HG02571 (cell line): ENCODE data around the gene PRSS50.

ENCODE experiments used
- ATAC-seq: cut with Tn5 transposase; IDR thresholded peaks from one replicate; pipeline ENCODE4 v1.9.1; 2021; ENCODE audit warnings: mild to moderate bottlenecking, moderate library complexity; ENCODE audit not compliant: unreplicated experiment

PRSS50 gene

GRCh38 chr3:46693038-46693891, 24.4 kb downstream of the PRSS50 start, which contains the start of gene ALS2CL:
ALS2CL (minus strand) TSS chr3:46693679; CDS start chr3:46689440, 4,239 bp downstream.
- no peak for ATAC-seq

- no peak for ATAC-seq
Measured at GRCh38 chr3:46692566-46692990, 25.1 kb downstream of the PRSS50 start.

DNA sequence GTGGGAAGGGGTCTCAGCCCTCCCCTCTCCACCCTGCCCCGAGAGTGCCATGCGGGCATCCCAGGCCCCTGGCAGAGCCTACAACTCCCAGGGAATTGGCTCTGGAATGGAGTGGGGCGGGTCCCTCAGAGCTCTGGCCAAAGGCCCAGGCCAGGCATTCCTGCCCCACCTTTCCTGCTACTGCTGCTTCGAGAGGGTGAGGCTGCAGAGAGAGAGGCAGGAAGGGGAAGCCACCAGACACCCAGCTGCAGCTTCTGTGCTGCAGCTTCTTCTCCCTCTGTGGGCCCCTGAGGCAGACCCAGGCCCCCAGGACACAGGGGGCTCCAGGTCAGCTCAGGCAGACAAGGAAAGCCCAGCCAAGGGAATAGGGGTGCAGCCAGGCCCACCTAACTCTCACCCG, 26.9 kb downstream of the PRSS50 start:
- ATAC-seq, result no peak

DNA sequence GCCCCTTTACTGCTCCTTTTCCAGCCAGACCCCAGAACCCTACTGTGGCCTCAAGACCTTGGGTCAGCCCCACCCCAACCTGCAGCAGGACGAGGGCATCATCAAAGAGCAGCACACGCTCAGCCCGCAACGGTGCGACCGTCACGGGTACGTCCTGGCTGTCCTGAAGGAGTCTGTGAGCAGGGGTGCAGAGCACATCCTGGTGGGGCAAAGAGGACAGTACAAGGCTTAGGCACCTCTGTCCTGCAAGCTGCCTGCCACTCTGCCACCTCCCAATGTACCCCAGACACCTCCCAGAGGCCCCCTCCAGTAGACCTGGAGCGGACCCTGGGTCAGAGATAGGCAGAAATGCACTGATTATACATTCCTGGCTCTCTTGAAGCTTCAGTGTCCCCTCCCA, 32.2 kb downstream of the PRSS50 start:
- ATAC-seq, result no peak

- no peak for ATAC-seq
Measured at GRCh38 chr3:46684891-46685290, 32.8 kb downstream of the PRSS50 start.

DNA sequence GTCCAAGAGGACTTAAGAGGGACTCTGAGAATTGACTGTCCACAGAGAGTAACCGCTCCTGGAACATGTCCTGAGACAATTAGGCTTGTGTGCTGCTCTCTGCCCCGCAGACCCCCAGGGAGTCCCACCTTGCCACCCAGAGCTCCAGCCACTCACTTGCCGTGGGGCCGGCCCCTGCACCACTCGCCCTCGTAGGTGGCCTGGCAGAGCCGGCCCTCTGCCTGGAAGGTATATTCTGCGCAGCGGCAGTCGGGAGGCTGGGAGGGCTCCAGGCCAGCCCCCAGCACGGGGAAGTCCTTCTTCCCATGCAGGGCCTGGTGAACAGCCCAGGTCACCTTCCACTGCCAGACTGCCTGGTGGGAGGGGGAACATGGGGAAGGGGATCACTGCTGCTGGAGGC, 34.7 kb downstream of the PRSS50 start:
- no peak for ATAC-seq

GRCh38 chr3:46681856-46682540, 35.7 kb downstream of the PRSS50 start:
- no peak for ATAC-seq

DNA sequence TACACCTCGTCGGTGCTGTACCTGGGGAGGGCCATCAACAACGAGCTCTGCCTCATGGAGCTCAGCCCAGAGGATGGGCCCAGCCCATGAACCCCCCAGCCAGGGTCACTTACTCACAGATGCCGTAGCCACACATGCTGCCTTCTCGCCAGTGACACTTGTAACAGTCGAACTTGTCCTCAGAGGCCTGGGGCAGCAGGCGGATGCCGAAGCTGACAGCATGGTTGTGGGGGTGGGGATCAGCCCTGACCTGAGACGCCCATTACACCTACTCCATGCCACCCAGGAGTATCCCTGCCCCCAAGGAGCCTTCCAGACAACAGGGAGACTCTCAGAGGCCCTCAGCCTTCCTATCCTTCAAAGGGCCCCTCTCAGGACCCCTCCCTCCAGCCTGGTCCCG, 36.3 kb downstream of the PRSS50 start:
- no peak for ATAC-seq

DNA sequence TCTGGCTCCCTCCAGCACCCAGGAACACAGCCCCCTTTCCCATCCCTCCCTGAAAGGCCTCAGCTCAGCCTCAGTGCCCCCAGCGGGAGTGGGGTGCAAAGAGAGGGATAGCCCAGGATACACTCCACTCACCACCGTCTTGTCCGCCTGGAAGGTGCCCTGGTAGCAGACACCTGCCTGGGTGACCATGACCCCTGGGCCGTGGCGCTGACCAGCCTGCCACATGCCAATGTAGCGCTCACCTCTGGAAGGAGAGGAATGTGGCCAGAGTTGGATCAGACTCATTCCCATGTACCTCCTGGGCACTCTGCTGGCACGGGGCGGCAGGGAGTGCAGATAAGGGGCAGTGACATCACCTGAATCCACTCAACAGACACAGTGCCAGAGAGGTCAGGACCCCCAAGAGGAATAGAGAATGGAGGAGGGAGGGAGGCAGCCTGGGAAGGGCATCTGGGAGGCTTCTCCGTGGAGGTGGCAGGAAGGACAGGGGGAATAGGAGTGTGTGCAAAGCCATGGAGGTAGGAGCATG, 37.3 kb downstream of the PRSS50 start:
- ATAC-seq, result no peak

DNA sequence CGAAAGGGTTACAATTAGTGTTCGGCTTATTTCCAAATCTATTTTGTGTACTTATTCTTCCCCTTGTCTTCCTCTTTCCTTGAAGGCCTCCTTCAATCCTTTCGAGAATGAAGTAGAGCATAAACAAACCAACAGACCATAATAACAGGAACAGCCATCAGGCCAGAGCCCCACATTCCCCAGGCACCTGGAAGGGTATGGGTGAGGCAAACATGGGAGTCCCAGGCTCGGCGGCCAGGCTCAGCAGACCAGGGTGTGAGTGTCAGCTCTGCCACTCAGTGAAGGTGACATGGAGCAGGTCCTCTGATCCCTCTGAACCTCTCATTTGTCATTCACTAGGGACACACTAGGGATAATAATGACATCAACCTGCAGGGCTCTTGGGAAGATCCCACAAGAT, 38.0 kb downstream of the PRSS50 start:
- ATAC-seq, result no peak

GRCh38 chr3:46678280-46678679, 39.4 kb downstream of the PRSS50 start:
- ATAC-seq, result no peak

DNA sequence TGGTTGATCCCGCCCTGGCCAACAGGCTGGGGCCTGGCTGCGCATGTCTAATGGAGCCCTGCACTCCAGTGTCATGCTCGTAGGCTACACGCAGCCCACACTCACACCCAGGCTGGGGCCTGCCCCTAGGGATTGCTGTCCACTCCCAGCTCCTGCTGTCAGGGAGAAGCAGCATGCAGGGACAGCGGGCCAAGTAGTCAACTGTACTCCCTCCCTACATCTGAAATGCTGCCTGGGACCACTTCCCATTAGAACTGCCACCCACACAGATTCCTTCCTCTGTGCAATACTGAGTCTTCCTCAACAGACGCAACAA, 40.3 kb downstream of the PRSS50 start:
- no peak for ATAC-seq

DNA sequence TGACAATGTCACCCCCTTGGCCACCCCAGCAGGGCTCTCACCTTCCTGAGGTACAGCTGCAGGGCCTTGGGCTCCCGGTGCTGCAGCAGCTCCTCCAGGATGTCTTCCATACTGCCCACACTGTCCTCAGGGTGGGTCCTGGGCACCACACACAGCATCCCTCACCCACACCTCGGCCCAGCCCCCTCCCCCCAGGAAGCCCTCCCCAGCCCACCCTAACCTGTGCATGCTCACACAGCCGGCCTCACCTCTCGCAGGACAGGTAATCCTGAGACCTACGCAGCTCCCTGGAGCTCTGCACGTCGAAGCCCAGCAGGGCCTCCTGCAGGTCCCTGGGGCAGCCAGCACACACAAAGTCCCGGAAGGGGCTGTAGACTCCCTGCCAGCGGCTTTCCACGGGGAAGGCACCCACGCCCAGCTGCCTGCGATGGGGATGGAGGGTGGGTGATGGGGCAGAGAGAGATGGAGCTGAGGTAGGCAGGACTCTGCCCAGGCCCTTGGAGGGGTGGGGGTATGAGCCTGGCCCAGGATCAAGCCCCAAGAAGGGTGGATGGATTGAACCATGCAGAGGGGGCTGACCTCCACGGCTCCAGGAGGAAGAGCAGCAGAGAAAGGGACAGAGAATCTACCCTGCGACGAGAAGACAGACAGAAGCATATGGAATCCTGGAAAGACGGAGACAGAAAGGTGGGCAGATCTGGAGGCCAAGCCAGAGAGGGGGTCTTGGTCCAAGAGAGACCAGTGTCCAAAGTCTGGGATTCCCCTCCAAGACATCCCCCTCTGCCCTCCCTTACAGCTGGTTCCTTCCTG, 40.9 kb downstream of the PRSS50 start:
- ATAC-seq, result no peak

DNA sequence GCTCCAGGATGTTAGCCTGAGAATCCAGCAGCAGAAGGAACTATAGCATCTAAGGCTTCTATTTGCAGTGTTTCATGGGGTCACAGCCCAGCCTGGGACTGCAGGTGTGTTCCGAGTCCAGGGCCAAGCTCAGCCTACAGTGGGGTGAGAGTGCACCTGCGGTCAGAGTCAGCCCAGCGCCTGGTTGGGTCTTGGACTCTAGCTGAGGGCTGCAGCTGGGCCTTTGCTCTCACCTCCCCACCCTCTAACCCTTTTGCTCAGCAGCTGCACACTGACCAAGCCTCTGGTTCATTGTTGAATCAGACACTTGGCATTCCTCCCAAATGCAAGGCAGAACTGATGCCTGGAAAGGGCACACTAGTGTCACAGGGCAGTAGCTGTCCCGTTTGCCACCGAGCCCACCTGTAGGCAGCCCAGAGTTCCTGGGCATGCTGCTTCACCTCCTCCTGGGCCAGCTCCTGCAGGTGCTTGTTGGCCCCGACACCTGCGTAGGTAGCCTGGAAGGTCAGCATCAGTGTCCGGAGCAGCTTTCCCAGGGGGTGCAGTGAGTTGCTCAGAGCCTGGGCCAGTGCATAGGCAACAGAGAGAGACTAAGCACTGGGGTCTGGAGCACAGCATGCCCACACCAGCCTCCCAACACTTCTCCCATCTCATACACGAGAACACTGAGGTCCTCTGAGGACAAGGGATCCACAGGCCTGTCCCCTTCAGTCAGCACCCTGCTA, 41.7 kb downstream of the PRSS50 start:
- no peak for ATAC-seq

DNA sequence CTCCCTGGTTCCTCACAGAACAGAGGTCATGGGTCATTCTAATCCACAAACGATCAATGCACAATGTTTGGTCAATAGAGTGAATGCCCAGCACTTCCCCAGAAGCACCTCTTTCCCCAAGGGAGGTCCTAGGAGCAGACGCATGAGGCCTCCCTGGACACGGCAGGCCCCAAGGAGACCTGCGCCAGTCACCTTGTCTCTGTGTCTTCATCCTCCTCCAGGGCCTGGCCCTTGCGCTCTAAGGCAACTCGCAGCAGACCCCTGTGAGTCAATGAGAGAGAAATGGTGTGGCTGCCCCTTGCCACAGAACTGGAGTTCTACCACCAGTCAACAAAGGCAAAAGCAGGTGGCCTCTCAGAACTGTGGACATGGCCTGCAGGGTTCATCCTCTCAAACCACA, 42.2 kb downstream of the PRSS50 start:
- ATAC-seq, result no peak

GRCh38 chr3:46674031-46674845, 43.4 kb downstream of the PRSS50 start:
- no peak for ATAC-seq

DNA sequence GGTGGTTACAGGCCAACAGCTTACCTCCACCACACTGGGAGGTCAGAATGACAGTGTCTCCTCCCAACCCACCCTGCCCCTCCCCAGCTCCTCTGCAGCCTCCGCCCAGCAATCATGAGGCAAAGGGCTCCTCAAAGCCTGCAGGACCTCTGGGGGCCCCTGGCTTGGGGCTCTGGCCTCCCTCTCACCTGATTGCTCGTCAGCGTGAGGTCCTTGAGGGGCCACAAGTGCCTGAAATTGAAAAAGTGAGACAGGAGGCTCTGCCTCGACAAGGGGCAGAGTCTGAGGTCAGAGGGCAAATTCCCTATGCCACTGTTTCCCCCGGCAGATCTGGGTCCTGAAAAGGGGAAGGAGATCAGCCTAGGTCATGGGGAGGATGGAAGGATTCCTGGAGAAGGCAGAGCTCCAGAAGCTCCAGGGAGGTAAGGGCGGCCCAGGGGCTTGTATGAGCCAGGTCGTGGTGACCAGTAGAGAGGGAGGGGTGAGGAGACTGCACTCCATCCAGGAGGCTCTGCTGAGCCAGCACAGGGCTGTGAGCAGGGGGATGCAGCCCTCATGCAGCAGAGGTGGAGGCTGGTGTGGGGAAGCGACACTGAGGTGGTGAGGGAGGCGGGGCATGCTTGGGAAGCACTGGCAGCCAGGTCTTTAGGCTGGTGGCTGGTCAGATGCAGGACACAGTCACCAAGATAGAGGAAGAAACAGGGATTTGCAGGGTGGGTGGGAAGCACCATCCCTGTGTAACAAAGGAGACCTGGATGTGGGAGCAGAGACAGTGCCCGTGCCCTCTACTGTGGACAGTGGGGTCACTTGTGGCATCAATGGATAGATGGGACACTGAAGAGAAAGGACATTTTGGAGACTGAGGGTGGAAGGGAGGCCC, 44.3 kb downstream of the PRSS50 start:
- ATAC-seq, result no peak

DNA sequence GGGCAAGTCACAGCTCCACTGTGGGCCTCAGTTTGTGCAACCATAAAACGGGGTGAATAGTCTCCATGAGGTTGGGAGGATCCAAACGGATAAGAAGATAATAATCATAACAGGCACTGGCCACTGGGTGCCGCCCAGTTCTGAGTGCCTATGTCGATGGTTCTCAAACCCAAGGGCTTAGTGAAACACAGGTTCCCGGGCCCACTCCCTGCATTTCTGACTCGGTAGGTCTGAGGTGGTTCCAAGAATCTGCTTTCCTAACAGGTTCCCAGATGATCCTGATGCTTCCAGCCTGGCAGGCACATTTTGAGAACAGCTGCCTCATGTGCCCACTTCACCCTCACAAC, 45.3 kb downstream of the PRSS50 start:
- ATAC-seq, result no peak
